Measurements from ENCODE around the gene MAMDC4. TPM values are rescaled to one million over a fixed set of nuclear protein-coding genes. Genes with fewer than 3 reads are reported as not detected.
A peak's percentile ranks its signal among the peaks of the same experiment; 100 is the strongest.

The MAMDC4 gene
- total RNA-seq, 4 donors from 2014 or later, result 0.89 to 1.4 (median 1.4) TPM

DNA sequence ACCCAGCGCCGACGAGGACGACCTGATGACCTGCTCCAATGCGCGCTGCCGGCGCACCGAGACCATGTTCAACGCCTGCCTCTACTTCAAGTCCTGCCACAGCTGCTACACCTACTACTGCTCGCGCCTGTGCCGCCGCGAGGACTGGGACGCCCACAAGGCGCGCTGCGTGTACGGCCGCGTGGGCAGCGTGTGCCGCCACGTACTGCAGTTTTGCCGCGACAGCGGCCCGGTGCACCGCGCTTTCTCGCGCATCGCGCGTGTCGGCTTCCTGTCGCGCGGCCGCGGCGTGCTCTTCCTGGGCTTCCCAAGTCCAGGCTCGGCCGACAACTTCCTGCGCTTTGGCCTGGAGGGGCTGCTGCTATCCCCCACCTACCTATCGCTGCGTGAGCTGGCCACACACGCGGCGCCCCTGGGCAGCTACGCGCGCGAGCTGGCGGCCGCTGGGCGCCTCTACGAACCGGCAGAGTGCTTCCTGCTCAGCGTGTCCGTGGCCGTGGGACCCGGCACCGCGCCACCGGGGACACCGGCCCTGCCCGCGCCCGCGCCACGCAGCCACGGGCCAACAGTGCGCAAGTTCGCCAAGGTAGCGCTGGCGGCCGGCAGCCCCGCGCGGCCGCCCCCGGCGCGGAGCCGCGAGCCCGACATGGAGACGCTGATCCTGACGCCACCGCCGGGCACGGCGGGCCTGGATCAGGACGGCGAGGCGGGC is 5.6 kb upstream of the MAMDC4 start:
- TF ChIP-seq, protein P1, sequence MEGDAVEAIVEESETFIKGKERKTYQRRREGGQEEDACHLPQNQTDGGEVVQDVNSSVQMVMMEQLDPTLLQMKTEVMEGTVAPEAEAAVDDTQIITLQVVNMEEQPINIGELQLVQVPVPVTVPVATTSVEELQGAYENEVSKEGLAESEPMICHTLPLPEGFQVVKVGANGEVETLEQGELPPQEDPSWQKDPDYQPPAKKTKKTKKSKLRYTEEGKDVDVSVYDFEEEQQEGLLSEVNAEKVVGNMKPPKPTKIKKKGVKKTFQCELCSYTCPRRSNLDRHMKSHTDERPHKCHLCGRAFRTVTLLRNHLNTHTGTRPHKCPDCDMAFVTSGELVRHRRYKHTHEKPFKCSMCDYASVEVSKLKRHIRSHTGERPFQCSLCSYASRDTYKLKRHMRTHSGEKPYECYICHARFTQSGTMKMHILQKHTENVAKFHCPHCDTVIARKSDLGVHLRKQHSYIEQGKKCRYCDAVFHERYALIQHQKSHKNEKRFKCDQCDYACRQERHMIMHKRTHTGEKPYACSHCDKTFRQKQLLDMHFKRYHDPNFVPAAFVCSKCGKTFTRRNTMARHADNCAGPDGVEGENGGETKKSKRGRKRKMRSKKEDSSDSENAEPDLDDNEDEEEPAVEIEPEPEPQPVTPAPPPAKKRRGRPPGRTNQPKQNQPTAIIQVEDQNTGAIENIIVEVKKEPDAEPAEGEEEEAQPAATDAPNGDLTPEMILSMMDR (IDR thresholded peaks at IDR 0.05), result no peak
- TF ChIP-seq POLR2A (IDR thresholded peaks at IDR 0.05), result no peak
- no peak overlapping the region for H3K4me3 ChIP-seq (ENCODE audit: low read depth, poor library complexity, severe bottlenecking)
- intact Hi-C loops (cut with DNase I; ENCODE audit: low total_unique reads), result no loop called here
- 3% methylated on average over 37 of the region's 98 CpGs; no CpG with 5 or more reads in 1 of the 2 donors for WGBS, 2 donors
- DNase-seq (ENCODE audit: low spot score in 2 of 2), result no peak

DNA sequence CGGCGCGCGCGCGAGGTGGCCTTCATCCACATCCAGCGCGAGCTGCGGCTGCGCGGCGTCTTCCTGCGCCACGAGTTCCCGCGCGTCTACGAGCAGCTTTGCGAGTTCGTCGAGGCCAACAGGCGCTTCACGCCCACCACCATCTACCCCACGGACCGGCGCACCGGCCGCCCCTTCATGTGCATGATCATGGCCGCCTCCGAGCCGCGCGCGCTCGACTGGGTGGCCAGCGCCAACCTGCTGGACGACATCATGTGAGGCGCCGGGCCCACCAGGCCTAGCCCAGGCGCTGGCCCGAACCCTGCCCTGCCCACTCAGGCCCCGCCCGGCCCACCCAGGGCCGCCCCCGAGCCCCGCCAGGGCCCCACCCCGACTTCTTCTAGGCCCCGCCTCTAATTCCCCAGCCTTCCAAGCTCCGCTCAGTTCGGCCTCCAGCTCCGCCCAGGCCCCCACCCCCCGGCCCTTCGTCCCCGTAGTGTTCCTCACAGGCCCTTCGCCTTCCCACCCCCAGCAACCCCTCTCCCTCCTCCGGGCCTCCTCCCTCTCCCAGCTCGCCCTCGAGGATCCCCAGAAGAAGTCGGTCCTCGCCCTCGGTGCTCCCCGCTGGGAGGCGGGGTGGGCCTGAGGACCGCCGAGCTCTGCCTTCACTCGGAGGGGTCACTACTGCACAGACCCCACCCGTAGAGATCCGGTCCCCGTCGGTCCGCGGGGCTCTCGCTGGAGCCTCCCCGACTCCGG is 4.9 kb upstream of the MAMDC4 start:
- TF ChIP-seq, protein P1 (IDR thresholded peaks at IDR 0.05), result no peak
- no peak for TF ChIP-seq POLR2A (IDR thresholded peaks at IDR 0.05)
- WGBS, 2 donors, result 0 to 2% methylated on average over 28 to 55 of the region's 75 CpGs
- DNase-seq (ENCODE audit: low spot score in 2 of 2), result peak in 1 of 2 donors; percentile 93
- no peak overlapping the region for H3K4me3 ChIP-seq (ENCODE audit: low read depth, poor library complexity, severe bottlenecking)
- intact Hi-C loops (cut with DNase I; ENCODE audit: low total_unique reads), result no loop called here

DNA sequence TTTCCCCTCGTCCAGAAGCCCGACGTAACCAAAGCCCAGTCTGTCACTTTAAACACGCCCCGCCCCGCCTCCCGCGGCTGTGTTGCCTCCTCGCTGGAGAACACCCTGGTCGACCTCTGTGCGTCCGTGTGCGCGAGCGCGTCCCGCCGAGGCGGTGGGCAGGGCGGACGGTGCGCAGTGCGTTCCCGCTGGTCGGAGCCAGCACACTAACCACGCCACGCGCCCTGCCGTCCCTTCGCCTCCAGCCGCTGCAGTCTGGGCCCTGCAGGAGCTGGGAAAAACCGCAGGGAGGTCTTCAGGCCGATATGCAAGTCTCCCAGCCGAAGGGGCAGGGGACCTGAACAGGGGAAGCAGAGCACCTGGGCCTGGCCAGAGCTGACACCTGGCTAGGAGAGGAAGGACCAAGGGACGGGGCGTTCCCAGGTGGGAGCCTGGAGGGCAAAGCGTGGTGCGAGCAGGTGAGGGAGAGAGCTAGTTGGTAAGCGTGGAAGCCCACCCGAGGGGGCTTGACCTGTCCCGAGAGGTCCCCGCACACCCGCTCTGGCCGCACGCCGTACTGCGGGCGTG is 4.2 kb upstream of the MAMDC4 start:
- peak overlapping the region; percentile 64 for H3K4me3 ChIP-seq (ENCODE audit: low read depth, poor library complexity, severe bottlenecking)
- 0 to 1% methylated on average over 21 to 41 of the region's 48 CpGs for whole genome bisulfite sequencing, 2 donors
- DNase-seq (ENCODE audit: low spot score in 2 of 2), result peak; percentile 86 to 98
- TF ChIP-seq POLR2A (IDR thresholded peaks at IDR 0.05), result no peak
- TF ChIP-seq, protein P1 (IDR thresholded peaks at IDR 0.05), result no peak
- intact Hi-C loops (cut with DNase I; ENCODE audit: low total_unique reads), result no loop called here

DNA sequence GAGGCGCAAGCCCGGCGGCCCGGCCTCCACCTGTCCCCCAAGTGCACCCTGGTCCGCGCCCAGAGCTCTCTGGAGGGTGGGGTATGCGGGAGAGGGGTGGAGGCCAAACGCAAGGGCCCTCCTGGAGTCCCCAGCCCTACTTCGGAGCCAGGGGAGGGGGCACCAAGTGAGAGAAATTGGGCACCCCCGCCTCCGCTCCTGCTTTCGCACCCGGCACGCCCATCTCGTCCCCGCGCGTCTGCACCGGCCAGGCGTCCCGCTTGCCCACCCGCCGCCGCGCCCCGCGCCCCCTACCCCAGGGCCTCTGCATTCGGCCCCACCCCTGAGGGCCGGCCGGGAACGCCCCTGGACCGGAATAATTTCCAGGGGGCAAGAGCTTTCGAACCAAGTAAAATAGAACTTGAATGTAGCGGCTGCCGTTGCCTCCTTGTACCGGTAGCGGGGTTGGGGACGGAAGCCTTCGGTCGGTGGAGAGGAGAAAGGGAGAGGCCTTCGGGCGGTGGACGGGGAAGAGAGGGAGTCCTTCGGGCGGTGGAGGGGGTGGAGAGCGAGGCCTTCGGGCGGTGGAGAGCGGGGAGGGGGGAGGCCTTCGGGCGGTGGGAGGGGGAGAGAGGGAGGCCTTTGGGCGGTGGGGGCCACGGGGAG is 3.6 kb upstream of the MAMDC4 start:
- H3K4me3 ChIP-seq (ENCODE audit: low read depth, poor library complexity, severe bottlenecking), result peak overlapping the region; percentile 64
- intact Hi-C loops (cut with DNase I; ENCODE audit: low total_unique reads), result no loop called here
- no peak for TF ChIP-seq POLR2A (IDR thresholded peaks at IDR 0.05)
- TF ChIP-seq, protein P1 (IDR thresholded peaks at IDR 0.05), result no peak
- WGBS, 2 donors, result 0 to 2% methylated on average over 41 to 50 of the region's 53 CpGs
- peak in 1 of 2 donors; percentile 92 for DNase-seq (ENCODE audit: low spot score in 2 of 2)

DNA sequence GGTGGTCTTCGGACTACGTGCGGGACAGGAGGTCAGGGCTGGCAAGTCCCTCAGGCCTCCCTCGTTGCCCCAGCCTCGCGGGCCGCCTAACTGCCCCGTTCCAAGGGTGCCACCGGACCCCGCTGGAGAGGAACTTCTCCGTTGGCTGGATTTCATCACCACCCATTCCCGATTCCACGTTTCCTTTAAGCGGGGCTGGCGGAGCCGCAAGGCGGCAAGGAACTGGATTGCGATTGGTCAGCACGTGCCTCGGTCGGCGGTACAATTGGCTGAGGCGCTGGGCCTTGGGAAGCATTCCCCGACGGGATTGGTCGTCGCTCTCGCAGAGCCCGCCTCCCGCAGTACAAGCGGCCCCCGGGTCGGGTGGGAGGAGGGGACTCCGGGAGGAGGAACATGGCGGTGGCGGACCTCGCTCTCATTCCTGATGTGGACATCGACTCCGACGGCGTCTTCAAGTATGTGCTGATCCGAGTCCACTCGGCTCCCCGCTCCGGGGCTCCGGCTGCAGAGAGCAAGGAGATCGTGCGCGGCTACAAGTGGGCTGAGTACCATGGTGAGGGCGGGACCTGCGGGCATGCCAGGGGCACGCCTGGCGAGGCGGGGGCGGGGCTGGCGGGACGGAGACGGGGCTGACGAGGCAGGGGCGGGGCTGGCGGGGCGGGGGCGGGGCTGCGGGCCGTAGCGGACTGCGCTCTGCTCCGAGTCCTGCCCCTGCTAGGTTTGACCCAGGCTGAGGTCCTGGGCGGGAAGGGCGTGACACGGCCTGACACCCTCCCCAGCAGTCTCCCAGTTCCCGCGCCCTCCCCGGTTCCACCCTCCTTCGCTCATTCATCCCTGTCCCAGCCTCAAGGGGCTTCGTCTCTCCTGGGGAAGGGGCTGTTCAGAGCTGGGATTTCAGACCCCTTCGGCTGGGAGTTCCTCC is 2.8 kb upstream of the MAMDC4 start, which contains the start of gene PHPT1:
PHPT1 (plus strand) TSS at position 372 of the 922 bp plus-strand sequence; CDS start at position 394, 22 bp downstream.
- TF ChIP-seq, protein P1 (IDR thresholded peaks at IDR 0.05), result no peak
- peak in 1 of 2 donors; percentile 40 for TF ChIP-seq POLR2A (IDR thresholded peaks at IDR 0.05)
- intact Hi-C loops (cut with DNase I; ENCODE audit: low total_unique reads), result no loop called here
- H3K4me3 ChIP-seq (ENCODE audit: low read depth, poor library complexity, severe bottlenecking), result peak within 1 kb of the TSS; percentile 64
- WGBS, 2 donors, result 1% methylated on average over 31 to 57 of the region's 77 CpGs
- DNase-seq (ENCODE audit: low spot score in 2 of 2), result peak; percentile 98 to 100
